Activated T-helper 9 cell treated with anti-CD3 and anti-CD28 coated beads, Interleukin-2, amount 50 U/mL, for 16 hours (primary cell): ENCODE measurements around the gene VSTM2L.

Experiments
- DNase-seq: peaks from one replicate; pipeline ENCODE4 v3.0.0-alpha.2; 2020; ENCODE audit warnings: low read depth

The VSTM2L gene

GRCh38 chr20:37899105-37900045, 3.6 kb upstream of the VSTM2L start:
- DNase-seq, result no peak

- DNase-seq, result no peak
Observed at GRCh38 chr20:37901240-37901639, 1.7 kb upstream of the VSTM2L start.

GRCh38 chr20:37901654-37902503, 1.0 kb upstream of the VSTM2L start:
- no peak for DNase-seq

GRCh38 chr20:37903317-37904007, 535 bp downstream of the VSTM2L start:
- no peak for DNase-seq

GRCh38 chr20:37904008-37904642, 1.2 kb downstream of the VSTM2L start:
- no peak for DNase-seq

GRCh38 chr20:37904845-37905373, 2.0 kb downstream of the VSTM2L start:
- no peak for DNase-seq

- no peak for DNase-seq
Observed at GRCh38 chr20:37905671-37906613, 3.0 kb downstream of the VSTM2L start.

GRCh38 chr20:37907330-37907676, 4.4 kb downstream of the VSTM2L start:
- DNase-seq, result no peak

GRCh38 chr20:37907677-37908401, 4.9 kb downstream of the VSTM2L start:
- DNase-seq, result no peak

GRCh38 chr20:37911261-37911660, 8.3 kb downstream of the VSTM2L start:
- DNase-seq, result no peak

GRCh38 chr20:37911838-37912281, 8.9 kb downstream of the VSTM2L start:
- no peak for DNase-seq

GRCh38 chr20:37912874-37913273, 9.9 kb downstream of the VSTM2L start:
- DNase-seq, result no peak

GRCh38 chr20:37913567-37914366, 10.8 kb downstream of the VSTM2L start:
- DNase-seq, result no peak

GRCh38 chr20:37914367-37914671, 11.4 kb downstream of the VSTM2L start:
- DNase-seq, result no peak

GRCh38 chr20:37914672-37915433, 11.9 kb downstream of the VSTM2L start:
- DNase-seq, result no peak

GRCh38 chr20:37915434-37915787, 12.5 kb downstream of the VSTM2L start:
- DNase-seq, result no peak

- DNase-seq, result no peak
Observed at GRCh38 chr20:37915800-37916570, 13.1 kb downstream of the VSTM2L start.

GRCh38 chr20:37917461-37917860, 14.5 kb downstream of the VSTM2L start:
- DNase-seq, result no peak
